Lower lobe of right lung (tissue), 2 donors: ENCODE measurements around the gene CCNI2. TPM values are rescaled to one million over a fixed set of nuclear protein-coding genes. Genes with fewer than 3 reads are reported as not detected.

Source experiments
- ATAC-seq, 2 donors: fragments of 200-7000 bp; cut with Tn5 transposase; one replicate each; pipeline ENCODE4 v1.9.1; 2020 to 2022; ENCODE audit warnings: mild to moderate bottlenecking in 2 of 2, moderate library complexity in 2 of 2
- DNase-seq: peaks from one replicate; pipeline ENCODE4 v3.0.0-alpha.2; 2020
- H3K27ac ChIP-seq: fragments of 200-600 bp; one replicate; pipeline ENCODE4 v1.8.0; 2022
- H3K27me3 ChIP-seq: fragments of 200-600 bp; one replicate; pipeline ENCODE4 v1.8.0; 2022; ENCODE audit warnings: low read depth
- H3K36me3 ChIP-seq: fragments of 200-600 bp; one replicate; pipeline ENCODE4 v1.8.0; 2022; ENCODE audit warnings: mild to moderate bottlenecking
- H3K4me1 ChIP-seq: fragments of 200-600 bp; one replicate; pipeline ENCODE4 v1.8.0; 2022
- H3K4me3 ChIP-seq: fragments of 200-600 bp; one replicate; pipeline ENCODE4 v1.8.0; 2022; ENCODE audit warnings: mild to moderate bottlenecking
- H3K9me3 ChIP-seq: fragments of 200-600 bp; one replicate; pipeline ENCODE4 v1.8.0; 2022
- intact Hi-C: fragments of 100-400 bp; cut with DNase I; formaldehyde crosslinking; loops from one replicate; pipeline ENCODE4 v1.11.0; 2022
- total RNA-seq: library from RNA; stranded (reverse); fragmentation: NEBNext Ultra II Directional; extraction: Animal tissue kit (Norgen Biotek cat#: 25700); gene quantifications from one replicate; pipeline ENCODE4 v1.2.1, GENCODE V29; 2021
- TF ChIP-seq, protein P1 (sequence below): fragments of 200-600 bp; IDR thresholded peaks from one replicate; pipeline ENCODE4 v1.8.0; 2022; ENCODE audit warnings: antibody characterized with exemption, mild to moderate bottlenecking
- donor health status: DM: no; HTN: yes; CAD: no; lungs with severe emphysema.

CCNI2 gene
- total RNA-seq, 1 donor from 2014 or later = 1.1 TPM

DNA sequence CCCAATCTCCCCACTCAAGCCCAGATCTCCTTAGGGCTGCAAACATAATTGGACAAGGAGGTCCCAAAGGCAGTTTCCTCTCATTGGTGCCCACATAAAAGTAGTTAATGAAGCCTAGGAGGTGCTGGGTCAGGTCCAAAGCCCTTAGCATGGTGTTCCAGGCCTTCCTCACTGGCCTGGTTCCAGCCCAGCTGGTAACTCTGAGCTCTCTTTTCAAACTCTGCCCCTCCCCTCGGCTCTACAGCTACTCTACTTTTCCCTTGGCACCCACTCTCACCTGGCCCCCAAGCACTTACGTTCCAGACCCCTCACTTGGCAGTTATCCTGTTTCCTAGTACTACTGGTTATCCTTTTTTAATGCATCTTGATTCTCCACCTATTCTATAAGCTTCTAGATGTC is 19.9 kb downstream of the CCNI2 start:
- Histone ChIP-seq H3K4me1 (peaks cover 31% of the 10 kb centered on the region), H3K9me3 (no peaks in the 10 kb centered on the region), H3K27me3 (no peaks in the 10 kb centered on the region), H3K27ac (no peak overlapping the region), H3K36me3 (peaks cover 30% of the 10 kb centered on the region), H3K4me3 (no peak overlapping the region)
- ATAC-seq (no peak), DNase-seq (no peak)
- intact Hi-C loops = no loop called here
- TF ChIP-seq, protein P1, sequence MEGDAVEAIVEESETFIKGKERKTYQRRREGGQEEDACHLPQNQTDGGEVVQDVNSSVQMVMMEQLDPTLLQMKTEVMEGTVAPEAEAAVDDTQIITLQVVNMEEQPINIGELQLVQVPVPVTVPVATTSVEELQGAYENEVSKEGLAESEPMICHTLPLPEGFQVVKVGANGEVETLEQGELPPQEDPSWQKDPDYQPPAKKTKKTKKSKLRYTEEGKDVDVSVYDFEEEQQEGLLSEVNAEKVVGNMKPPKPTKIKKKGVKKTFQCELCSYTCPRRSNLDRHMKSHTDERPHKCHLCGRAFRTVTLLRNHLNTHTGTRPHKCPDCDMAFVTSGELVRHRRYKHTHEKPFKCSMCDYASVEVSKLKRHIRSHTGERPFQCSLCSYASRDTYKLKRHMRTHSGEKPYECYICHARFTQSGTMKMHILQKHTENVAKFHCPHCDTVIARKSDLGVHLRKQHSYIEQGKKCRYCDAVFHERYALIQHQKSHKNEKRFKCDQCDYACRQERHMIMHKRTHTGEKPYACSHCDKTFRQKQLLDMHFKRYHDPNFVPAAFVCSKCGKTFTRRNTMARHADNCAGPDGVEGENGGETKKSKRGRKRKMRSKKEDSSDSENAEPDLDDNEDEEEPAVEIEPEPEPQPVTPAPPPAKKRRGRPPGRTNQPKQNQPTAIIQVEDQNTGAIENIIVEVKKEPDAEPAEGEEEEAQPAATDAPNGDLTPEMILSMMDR = no peak

DNA sequence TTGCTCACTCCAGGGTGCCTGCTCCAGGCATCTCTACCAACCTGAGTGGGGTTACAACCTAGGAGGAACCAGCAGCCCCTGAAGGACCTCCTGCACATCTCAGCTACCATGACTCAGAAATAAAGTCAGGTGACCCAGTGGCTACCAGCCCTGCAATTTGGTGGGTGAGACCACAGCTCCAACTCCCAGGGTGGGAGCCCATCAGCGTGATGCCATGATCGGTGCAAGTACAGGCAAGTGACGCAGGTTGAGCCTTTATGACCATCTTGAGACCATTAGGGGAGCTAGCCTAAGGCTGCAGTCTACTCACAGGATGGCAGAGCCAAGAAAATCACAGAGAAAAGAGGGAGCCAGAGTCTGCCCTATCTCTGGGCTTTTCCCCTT is 21.3 kb downstream of the CCNI2 start:
- TF ChIP-seq, protein P1 = no peak
- peaks cover 17% of the 10 kb centered on the region for H3K36me3 ChIP-seq
- DNase-seq = no peak
- no peak overlapping the region for H3K27ac ChIP-seq
- H3K4me1 ChIP-seq = peaks cover 31% of the 10 kb centered on the region
- H3K27me3 ChIP-seq = no peaks in the 10 kb centered on the region
- H3K4me3 ChIP-seq = no peak overlapping the region
- ATAC-seq = no peak
- intact Hi-C loops = no loop called here
- H3K9me3 ChIP-seq = no peaks in the 10 kb centered on the region

DNA sequence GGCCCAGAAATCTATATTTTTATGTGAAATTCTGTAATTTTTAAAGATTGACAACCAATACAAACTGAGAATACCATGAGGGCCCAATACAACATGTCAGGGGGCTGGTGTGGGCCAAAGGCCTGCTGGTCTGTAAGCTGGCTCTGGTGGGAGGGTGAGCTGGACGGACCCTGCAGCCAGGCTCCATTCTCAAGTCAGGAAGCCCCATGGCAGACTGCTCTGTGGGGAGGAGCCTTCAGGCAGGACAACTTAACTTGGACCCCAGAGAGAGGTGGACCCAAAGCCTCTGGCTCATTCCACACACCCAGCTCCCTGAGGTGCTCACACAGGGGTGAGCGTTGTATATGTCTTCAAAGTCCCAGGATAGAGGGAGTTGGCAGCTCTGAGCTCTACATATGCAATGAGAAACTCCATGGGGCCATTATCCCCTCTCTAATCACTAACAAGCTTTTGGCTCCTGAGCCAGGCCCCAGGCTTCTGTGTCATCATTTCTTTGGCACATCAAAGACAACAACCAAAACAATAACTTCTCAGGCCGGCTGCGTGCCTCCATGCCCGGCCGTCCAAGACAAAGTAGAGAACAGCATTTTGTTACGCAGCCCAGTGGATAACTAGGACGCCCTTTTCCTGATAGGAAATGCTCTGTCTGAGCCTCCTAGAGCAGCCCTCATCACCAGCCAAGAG is 23.4 kb downstream of the CCNI2 start:
- H3K27me3 ChIP-seq = no peaks in the 10 kb centered on the region
- DNase-seq (no peak), ATAC-seq (no peak)
- no peaks in the 10 kb centered on the region for H3K36me3 ChIP-seq
- H3K9me3 ChIP-seq = no peaks in the 10 kb centered on the region
- H3K4me1 ChIP-seq = peaks cover 38% of the 10 kb centered on the region
- peak overlapping the region; percentile 57 for H3K27ac ChIP-seq
- no peak overlapping the region for H3K4me3 ChIP-seq
- TF ChIP-seq, protein P1 = no peak
- intact Hi-C loops = no loop called here

DNA sequence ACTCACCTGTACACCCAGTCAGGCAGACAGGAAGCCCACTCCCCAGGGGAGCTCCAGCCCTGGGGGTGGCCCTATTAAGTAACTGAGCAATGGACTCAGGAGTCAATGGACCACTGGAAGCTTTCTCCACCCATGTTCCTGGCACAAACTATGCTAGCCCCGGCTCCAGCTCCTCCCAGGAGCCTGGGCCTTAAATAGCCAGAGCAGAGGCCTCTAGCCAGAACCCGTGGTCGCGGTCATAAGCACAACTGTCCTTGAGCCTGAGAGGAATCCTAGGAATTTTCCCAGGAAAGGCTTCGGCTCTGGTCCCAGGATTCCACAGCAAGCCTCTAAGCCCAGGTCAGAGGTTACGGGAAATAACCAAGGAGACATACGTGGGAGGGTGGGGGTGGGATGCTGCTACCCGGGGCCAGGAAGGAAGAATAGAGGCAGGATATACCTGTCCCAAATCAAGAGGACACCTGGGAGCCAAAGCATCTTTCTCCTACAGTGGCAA is 24.3 kb downstream of the CCNI2 start:
- intact Hi-C loops = no loop called here
- H3K9me3 ChIP-seq = no peaks in the 10 kb centered on the region
- no peaks in the 10 kb centered on the region for H3K27me3 ChIP-seq
- TF ChIP-seq, protein P1 = no peak
- no peak overlapping the region for H3K4me3 ChIP-seq
- H3K27ac ChIP-seq = peak overlapping the region; percentile 57
- H3K36me3 ChIP-seq = no peaks in the 10 kb centered on the region
- peaks cover 47% of the 10 kb centered on the region for H3K4me1 ChIP-seq
- ATAC-seq (peak in 1 of 2 donors; percentile 6), DNase-seq (no peak)

DNA sequence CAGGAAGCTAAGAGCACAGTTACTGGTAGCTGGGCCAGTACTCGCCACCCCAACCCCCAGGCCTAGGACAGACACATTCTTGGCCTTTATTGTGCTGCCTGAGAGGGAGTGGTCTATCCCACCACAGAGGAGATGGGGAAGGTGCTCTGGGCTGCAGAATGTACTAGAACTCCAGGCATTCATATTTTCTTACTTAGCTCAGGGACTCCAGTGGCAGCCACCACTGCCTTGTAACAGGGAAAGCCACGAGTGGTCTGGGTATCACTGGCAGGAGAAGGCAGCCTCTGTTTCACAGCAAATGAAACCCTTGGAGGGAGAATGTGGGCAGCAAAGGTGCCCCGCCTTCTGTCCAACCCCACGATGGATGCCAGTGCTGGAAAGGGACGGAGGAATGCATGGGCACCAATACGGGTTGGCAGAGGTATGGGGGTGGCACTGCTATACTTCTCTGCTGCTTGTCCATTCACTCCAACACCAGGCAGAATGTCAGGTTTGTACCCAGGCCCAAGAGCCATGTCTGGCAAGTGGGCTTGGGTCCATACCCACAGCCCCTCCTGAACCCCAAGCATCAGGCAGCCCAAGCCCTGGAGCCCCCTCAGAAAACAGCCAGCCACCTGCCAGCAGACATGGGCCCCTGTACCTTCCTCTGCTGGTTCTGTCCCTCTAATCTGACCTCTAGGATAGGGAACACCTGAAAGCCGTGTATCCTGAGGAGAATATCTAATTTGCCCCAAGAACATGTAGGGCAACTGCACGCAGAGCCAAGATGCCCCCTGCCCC is 25.3 kb downstream of the CCNI2 start:
- Histone ChIP-seq H3K27me3 (no peaks in the 10 kb centered on the region), H3K9me3 (no peaks in the 10 kb centered on the region), H3K27ac (peak overlapping the region; percentile 41), H3K4me3 (no peak overlapping the region), H3K4me1 (peaks cover 43% of the 10 kb centered on the region), H3K36me3 (no peaks in the 10 kb centered on the region)
- ATAC-seq (no peak), DNase-seq (no peak)
- intact Hi-C loops = no loop called here
- TF ChIP-seq, protein P1 = no peak
